HL-60 (cell line): ENCODE data around the gene RSPH1.

ENCODE experiments used
- GABPA ChIP-seq: IDR thresholded peaks from 2 replicates; pipeline ENCODE4 v1.6.1; 2012; ENCODE audit warnings: low read depth
- POLR2AphosphoS5 ChIP-seq: IDR thresholded peaks from 2 replicates; pipeline ENCODE4 v1.6.1; 2012; ENCODE audit warnings: low read depth
- SPI1 ChIP-seq: IDR thresholded peaks from 2 replicates; pipeline ENCODE4 v1.6.1; 2012; ENCODE audit warnings: low read depth, mild to moderate bottlenecking, borderline replicate concordance
- TF ChIP-seq, protein P1 (sequence below): IDR thresholded peaks from one replicate; pipeline ENCODE4 v1.5.1; 2011; ENCODE audit warnings: low read length, control low read depth, inconsistent platforms; ENCODE audit not compliant: insufficient read depth
- TF ChIP-seq, protein P2 (sequence below): IDR thresholded peaks from 2 replicates; pipeline ENCODE4 v1.6.1; 2012; ENCODE audit warnings: low read depth; ENCODE audit not compliant: insufficient replicate concordance

DNA sequence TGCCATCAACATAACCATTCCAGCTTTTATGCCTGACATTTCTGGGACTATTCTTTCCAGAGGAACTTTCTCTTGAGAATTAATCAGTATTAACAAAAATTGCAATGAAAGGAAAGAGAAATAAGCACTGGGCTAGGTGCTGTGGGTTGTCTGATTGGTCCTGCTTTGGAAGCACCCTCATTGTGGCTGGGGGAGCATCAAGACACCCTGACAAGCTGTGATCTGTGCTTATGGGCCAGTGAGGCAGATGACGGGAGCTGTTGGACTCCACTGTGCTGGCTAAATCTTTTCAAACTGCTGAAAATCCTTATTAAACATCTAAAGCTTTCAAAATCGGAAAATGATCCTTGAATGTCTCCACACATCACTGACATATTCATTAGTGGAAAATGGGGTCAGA lies 72.3 kb downstream of the RSPH1 start:
- TF ChIP-seq, protein P1, sequence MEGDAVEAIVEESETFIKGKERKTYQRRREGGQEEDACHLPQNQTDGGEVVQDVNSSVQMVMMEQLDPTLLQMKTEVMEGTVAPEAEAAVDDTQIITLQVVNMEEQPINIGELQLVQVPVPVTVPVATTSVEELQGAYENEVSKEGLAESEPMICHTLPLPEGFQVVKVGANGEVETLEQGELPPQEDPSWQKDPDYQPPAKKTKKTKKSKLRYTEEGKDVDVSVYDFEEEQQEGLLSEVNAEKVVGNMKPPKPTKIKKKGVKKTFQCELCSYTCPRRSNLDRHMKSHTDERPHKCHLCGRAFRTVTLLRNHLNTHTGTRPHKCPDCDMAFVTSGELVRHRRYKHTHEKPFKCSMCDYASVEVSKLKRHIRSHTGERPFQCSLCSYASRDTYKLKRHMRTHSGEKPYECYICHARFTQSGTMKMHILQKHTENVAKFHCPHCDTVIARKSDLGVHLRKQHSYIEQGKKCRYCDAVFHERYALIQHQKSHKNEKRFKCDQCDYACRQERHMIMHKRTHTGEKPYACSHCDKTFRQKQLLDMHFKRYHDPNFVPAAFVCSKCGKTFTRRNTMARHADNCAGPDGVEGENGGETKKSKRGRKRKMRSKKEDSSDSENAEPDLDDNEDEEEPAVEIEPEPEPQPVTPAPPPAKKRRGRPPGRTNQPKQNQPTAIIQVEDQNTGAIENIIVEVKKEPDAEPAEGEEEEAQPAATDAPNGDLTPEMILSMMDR = no peak
- TF ChIP-seq POLR2AphosphoS5 (no peak), GABPA (no peak), SPI1 (no peak)
- TF ChIP-seq, protein P2, sequence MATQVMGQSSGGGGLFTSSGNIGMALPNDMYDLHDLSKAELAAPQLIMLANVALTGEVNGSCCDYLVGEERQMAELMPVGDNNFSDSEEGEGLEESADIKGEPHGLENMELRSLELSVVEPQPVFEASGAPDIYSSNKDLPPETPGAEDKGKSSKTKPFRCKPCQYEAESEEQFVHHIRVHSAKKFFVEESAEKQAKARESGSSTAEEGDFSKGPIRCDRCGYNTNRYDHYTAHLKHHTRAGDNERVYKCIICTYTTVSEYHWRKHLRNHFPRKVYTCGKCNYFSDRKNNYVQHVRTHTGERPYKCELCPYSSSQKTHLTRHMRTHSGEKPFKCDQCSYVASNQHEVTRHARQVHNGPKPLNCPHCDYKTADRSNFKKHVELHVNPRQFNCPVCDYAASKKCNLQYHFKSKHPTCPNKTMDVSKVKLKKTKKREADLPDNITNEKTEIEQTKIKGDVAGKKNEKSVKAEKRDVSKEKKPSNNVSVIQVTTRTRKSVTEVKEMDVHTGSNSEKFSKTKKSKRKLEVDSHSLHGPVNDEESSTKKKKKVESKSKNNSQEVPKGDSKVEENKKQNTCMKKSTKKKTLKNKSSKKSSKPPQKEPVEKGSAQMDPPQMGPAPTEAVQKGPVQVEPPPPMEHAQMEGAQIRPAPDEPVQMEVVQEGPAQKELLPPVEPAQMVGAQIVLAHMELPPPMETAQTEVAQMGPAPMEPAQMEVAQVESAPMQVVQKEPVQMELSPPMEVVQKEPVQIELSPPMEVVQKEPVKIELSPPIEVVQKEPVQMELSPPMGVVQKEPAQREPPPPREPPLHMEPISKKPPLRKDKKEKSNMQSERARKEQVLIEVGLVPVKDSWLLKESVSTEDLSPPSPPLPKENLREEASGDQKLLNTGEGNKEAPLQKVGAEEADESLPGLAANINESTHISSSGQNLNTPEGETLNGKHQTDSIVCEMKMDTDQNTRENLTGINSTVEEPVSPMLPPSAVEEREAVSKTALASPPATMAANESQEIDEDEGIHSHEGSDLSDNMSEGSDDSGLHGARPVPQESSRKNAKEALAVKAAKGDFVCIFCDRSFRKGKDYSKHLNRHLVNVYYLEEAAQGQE = no peak
